Left colon (tissue), 2 donors: Measurements from ENCODE around the gene CXCL16. TPM values are rescaled to one million over a fixed set of nuclear protein-coding genes. Genes with fewer than 3 reads are reported as not detected.
A peak's percentile ranks its signal among the peaks of the same experiment; 100 is the strongest.
"Not testable (repeated sequence)": the region's sequence is repeated elsewhere in the genome, so short reads cannot be mapped to it uniquely, and the experiment has no call there.

ENCODE experiments used
- ATAC-seq: fragments of 200-7000 bp; cut with Tn5 transposase; one replicate; pipeline ENCODE4 v1.9.1; 2020; ENCODE audit warnings: mild to moderate bottlenecking, moderate library complexity
- DNase-seq, 2 donors: peaks; one replicate each; pipeline ENCODE4 v3.0.0-alpha.2; 2020
- intact Hi-C, 2 donors: fragments of 100-400 bp; cut with DNase I in 1 of 2; cut with micrococcal nuclease in 1 of 2; formaldehyde crosslinking; loops; one replicate each; pipeline versions ENCODE4 v1.11.2 to v1.14.0; 2022; cut with DNase I, micrococcal nuclease
- total RNA-seq, 2 donors: library from RNA; stranded (reverse); fragmentation: NEBNext Ultra II Directional; extraction: Animal tissue kit (Norgen Biotek cat#: 25700); gene quantifications; one replicate each; pipeline ENCODE4 v1.2.1, GENCODE V29; 2021
- donor health status: DM: no; HTN: no; CAD: no.
- donor health status: DM: yes; HTN: yes; CAD: no.

CXCL16 gene
- total RNA-seq, 2 donors from 2014 or later, result 36.2 to 52.3 TPM

- intact Hi-C loops, result no loop called here
- peak; percentile 2 for ATAC-seq
- peak in 1 of 2 donors; percentile 51 for DNase-seq
Observed at GRCh38 chr17:4710693-4711634, 28.8 kb downstream of the CXCL16 start.

GRCh38 chr17:4709794-4710692 lies 29.7 kb downstream of the CXCL16 start, which contains the start of gene ARRB2:
ARRB2 (plus strand) TSS chr17:4710632; CDS start chr17:4710722, 90 bp downstream.
- intact Hi-C loops, result loop anchor here in 1 of 2 donors (10.0 kb wide), 1 partner anchor 175 kb away; no protein-coding TSS in a partner anchor
- ATAC-seq, result peak; percentile 77
- DNase-seq, result peak; percentile 97

- intact Hi-C loops, result loop anchor here in 1 of 2 donors (10.0 kb wide), 1 partner anchor 176 kb away; no protein-coding TSS in a partner anchor
- DNase-seq (no peak), ATAC-seq (no peak)
Observed at GRCh38 chr17:4708436-4708835, 31.3 kb downstream of the CXCL16 start.

GRCh38 chr17:4706121-4706520 lies 33.6 kb downstream of the CXCL16 start:
- DNase-seq (no peak), ATAC-seq (no peak)
- intact Hi-C loops, result loop anchor here in 1 of 2 donors (10.0 kb wide), 1 partner anchor 179 kb away; no protein-coding TSS in a partner anchor

DNA sequence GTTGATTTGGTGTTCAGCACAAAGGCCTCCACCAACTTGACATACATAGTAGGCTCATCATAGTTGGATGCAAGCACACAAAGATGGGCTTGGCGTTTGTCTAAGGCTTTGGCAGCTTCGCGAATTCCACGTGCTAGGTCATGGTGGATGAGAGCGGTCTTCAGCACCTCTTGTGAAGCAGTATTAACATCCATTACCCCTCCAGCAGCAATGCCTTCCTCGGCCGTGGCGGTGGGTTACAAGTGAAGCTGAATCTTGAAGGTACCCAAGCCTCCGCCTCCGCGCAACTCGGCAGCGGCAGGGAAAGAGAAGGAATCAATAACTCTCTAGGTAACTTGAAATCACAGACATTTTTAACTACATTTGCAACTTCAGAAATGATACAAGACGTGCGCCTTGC lies 34.7 kb downstream of the CXCL16 start:
- intact Hi-C loops, result loop anchor here in 1 of 2 donors (10.0 kb wide), 1 partner anchor 180 kb away; no protein-coding TSS in a partner anchor
- ATAC-seq (no peak), DNase-seq (no peak)

GRCh38 chr17:4704574-4704907 lies 35.2 kb downstream of the CXCL16 start:
- DNase-seq, ATAC-seq: not testable (repeated sequence)
- intact Hi-C loops, result loop anchor here in 1 of 2 donors (10.0 kb wide), 1 partner anchor 180 kb away; no protein-coding TSS in a partner anchor

GRCh38 chr17:4703330-4703691 lies 36.4 kb downstream of the CXCL16 start:
- no peak for DNase-seq
- ATAC-seq, result peak; percentile 5
- intact Hi-C loops, result loop anchor here in 1 of 2 donors (10.0 kb wide), 1 partner anchor 181 kb away; no protein-coding TSS in a partner anchor

GRCh38 chr17:4701116-4701515 lies 38.6 kb downstream of the CXCL16 start:
- intact Hi-C loops, result loop anchor here in 1 of 2 donors (10.0 kb wide), 1 partner anchor 184 kb away; no protein-coding TSS in a partner anchor
- no peak for ATAC-seq
- no peak for DNase-seq

DNA sequence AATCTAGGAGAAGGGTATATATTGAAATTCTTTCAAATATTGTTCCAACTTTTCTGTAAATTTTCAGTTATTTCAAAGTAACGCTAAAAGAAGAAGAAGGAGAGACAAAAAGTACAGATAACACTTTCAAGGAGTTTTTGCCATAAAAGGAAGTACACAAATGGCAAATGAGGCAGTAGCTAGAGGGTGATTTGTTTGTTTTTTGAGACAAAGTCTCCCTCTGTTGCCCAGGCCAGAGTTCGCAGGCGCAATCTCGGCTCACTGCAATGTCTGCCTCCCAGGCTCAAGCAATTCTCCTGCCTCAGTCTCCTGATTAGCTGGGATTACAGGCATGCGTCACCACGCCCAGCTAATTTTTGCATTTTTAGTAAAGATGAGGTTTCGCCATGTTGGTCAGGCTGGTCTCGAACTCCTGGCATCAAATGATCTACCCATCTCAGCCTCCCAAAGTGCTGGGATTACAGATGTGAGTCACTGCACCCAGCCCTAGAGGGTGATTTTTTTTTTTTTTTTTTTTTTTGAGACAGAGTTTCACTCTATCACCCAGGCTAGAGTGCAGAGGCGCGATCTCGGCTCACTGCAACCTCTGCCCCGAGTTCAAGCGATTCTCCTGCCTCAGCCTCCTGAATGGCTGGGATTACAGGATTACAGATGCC lies 40.2 kb downstream of the CXCL16 start:
- not testable (repeated sequence) for DNase-seq
- peak; percentile 31 for ATAC-seq
- intact Hi-C loops, result loop anchor here in 1 of 2 donors (10.0 kb wide), 1 partner anchor 185 kb away; no protein-coding TSS in a partner anchor

- DNase-seq (no peak), ATAC-seq (no peak)
- intact Hi-C loops, result no loop called here
Observed at GRCh38 chr17:4696437-4696805, 43.3 kb downstream of the CXCL16 start.

- no peak for ATAC-seq
- no peak for DNase-seq
- intact Hi-C loops, result no loop called here
Observed at GRCh38 chr17:4693416-4693815, 46.3 kb downstream of the CXCL16 start.

GRCh38 chr17:4691686-4692085 lies 48.0 kb downstream of the CXCL16 start:
- DNase-seq, result no peak
- intact Hi-C loops, result no loop called here
- no peak for ATAC-seq

DNA sequence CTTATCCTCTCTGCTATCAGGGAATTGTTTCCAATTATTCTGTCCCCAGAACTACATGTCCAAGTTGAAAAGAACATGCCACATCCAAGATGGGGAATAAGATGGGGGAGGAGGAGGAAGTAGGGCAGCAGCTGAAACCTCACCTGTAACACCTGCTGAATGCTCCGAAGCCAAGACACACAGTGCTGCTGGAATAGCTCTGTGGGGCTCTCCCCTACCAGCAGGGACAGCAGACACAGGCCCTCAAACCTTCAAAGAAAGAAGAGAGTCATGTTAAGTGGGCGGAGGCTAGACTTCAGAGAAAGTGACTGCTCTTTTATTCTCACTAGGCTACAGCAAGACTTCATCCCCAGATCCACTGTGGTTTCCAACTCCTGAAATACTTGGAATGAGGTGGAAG lies 49.0 kb downstream of the CXCL16 start:
- ATAC-seq, result peak; percentile 62
- DNase-seq, result no peak
- intact Hi-C loops, result no loop called here

DNA sequence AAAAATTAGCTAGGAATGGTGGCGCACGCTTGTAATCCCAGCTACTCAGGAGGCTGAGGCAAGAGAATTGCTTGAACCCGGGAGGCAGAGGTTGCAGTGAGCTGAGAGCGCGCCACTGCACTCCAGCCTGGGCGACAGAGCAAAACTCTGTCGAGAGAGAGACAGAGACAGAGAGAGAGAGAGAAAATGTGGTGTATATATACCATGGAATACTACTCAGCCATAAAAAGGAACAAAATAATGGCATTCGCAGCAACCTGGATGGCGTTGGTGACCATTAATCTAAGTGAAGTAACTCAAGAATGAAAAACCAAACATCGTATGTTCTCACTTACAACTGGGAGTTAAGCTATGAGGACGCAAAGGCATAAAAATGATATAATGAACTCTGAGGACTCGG lies 49.9 kb downstream of the CXCL16 start:
- ATAC-seq, intact Hi-C loops, DNase-seq: not testable (repeated sequence)

DNA sequence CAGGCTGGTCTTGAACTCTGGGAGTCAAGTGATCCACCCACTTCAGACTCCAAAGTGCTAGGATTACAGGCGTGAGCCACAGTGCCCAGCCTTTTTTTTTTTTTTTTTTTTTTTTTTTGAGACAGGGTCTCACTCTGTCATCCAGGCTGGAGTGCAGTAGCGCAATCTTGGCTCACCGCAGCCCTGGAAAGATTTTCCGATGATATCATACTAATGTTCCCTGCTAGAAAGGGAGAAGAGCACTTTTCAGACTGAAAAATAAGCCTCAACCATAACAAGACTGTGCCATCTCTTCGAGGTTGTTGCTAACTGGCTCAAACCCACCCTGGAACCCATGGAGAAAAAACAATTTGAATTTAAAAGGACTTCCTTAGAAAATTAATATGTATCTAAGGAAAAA lies 56.0 kb downstream of the CXCL16 start:
- ATAC-seq, intact Hi-C loops, DNase-seq: not testable (repeated sequence)
